AG04449 (cell line): ENCODE measurements around the gene KLHL29.

ENCODE experiments used
- CTCF ChIA-PET: fragments of 350-600 bp; formaldehyde crosslinking; extraction: SDS; loops from one replicate; lab custom pipeline; 2021; ENCODE audit warnings: antibody characterized with exemption; lab: Yijun Ruan, JAX
- POLR2A ChIA-PET: fragments of 400-600, 350-600 bp; formaldehyde crosslinking; extraction: SDS; loops from one replicate; lab custom pipeline; 2020; ENCODE audit warnings: antibody characterized with exemption, inconsistent platforms; lab: Yijun Ruan, JAX
- DNase-seq: peaks from one replicate; pipeline ENCODE4 v3.0.0-alpha.2; 2010; ENCODE audit warnings: low read depth, low spot score
- H3K4me3 ChIP-seq: 2 replicates; pipeline ENCODE4 v1.5.1; 2011; ENCODE audit warnings: low read depth, mild to moderate bottlenecking, control low read depth, low read length
- TF ChIP-seq, protein P1 (sequence below): IDR thresholded peaks from one replicate; pipeline ENCODE4 v1.5.1; 2011; ENCODE audit warnings: mild to moderate bottlenecking, moderate library complexity, low read length, control low read depth, inconsistent platforms; ENCODE audit not compliant: insufficient read depth; ENCODE audit errors: missing control alignments

Gene KLHL29

DNA sequence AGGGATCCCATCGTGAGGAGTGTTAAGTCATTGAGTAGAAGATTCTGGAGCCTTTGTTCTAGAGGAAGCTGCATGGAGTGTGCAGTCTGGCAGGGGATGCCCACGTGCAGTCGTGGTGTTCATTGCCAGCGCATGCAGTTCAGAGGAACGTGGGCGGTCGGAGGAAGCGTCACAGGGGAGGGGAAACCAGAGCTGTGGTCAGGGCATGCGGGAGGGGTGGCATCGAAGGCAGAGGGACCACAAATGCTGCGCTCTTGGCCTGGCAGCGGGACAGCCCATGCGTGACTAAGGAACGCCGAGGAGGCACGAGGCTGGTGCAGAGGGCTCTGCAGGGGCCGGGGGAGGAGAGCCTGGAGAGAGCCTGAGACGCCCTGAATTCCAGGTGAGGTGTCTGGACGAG is 141.1 kb downstream of the KLHL29 start:
- ChIA-PET POLR2A (no interaction called here), CTCF (interaction anchor here (0.7 kb wide), 1 partner anchor 117 kb away, joined by 3 read pairs; no protein-coding TSS in a partner anchor)
- DNase-seq: no peak
- TF ChIP-seq, protein P1, sequence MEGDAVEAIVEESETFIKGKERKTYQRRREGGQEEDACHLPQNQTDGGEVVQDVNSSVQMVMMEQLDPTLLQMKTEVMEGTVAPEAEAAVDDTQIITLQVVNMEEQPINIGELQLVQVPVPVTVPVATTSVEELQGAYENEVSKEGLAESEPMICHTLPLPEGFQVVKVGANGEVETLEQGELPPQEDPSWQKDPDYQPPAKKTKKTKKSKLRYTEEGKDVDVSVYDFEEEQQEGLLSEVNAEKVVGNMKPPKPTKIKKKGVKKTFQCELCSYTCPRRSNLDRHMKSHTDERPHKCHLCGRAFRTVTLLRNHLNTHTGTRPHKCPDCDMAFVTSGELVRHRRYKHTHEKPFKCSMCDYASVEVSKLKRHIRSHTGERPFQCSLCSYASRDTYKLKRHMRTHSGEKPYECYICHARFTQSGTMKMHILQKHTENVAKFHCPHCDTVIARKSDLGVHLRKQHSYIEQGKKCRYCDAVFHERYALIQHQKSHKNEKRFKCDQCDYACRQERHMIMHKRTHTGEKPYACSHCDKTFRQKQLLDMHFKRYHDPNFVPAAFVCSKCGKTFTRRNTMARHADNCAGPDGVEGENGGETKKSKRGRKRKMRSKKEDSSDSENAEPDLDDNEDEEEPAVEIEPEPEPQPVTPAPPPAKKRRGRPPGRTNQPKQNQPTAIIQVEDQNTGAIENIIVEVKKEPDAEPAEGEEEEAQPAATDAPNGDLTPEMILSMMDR: no peak
- no peak overlapping the region for H3K4me3 ChIP-seq

DNA sequence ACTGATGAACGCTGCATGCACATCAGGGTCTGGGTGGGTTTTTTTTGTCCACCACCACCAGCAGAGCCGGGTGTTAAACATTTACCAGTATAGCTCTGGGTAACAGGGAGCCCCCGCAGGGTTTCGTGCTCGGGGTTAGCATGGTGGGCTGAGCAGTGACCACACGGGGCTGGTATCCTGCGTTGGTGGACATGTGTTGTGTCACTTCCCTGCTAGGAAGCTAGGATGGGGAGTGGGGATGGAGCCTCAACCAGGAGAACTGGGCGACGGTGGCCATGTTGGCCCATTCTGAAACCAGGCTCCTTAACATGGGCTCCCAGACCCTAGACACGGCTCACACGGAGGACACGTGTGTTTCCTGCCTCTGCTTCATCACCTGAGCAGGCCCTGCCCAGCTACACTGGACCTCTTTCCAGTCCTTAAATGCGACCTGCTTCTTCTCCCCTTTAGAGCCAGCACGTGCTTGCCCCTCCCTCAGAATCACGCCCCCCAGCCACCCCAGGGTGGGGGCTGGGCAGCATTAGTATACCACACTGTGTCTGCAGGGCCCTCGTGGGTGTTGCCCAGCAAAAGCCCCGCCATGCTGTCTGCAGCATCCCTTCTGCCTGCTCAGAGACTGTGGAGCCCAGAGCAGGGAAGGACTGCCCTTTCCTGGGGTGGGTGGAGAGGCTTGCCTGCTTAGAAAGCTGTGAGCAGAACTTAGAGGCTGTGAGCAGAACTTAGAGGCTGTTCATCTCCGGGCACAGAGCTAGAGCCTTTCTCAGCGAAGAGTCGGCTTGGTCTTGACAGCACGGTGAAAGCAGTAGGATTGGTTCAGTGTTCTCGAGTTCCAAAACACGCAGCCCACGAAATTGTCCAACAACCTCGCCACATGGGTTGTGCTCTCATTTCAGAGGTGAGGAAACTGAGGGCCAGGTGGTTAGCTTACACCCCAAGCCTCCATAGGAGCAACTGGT is 142.1 kb downstream of the KLHL29 start:
- CTCF ChIA-PET: interaction anchor here (0.7 kb wide), 1 partner anchor 118 kb away, joined by 3 read pairs; no protein-coding TSS in a partner anchor
- no peak for DNase-seq
- POLR2A ChIA-PET: interaction anchor here (0.6 kb wide), 1 partner anchor 240 kb away, joined by 4 read pairs; no protein-coding TSS in a partner anchor
- H3K4me3 ChIP-seq: no peak overlapping the region
- TF ChIP-seq, protein P1: no peak

DNA sequence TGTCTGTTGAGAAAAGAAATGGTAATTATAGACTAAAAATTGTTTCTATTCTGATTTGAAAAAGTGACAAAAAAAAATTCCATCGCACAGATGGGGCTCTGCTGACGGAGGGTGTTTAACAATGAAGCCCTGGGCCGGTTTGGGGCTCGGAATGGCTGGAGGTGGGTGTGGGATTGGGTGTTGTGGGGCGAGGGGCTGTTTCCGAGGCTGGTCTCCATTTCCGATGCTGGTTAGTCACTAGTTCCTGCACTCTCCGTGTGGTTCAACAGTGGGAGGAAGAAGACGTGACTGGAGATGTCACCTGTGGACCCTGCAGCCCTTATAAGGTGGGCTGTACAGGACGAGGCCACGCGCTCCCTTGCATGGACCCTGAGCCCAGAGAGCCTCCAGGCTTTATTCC is 143.2 kb downstream of the KLHL29 start:
- H3K4me3 ChIP-seq: no peak overlapping the region
- TF ChIP-seq, protein P1: no peak
- DNase-seq: no peak
- ChIA-PET CTCF (no interaction called here), POLR2A (no interaction called here)

DNA sequence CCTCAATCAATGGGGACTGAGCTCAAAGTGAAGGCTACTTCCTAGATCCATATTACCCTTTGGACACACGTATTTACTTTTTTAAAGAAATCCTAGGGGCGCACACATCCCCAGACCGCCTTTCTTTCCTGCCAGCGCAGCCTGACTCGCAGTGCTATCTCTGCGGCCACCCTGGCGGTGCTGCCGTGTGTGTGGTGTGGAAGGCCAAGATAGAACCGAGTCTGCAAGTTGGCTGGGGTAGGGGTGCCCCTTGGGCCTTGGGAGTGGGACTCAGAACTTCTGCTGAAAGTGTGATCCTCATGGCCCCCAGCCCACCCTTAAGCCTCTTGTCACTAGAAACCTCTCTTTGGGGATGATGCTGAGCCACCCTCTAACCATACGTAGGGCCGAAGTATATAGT is 143.7 kb downstream of the KLHL29 start:
- no peak overlapping the region for H3K4me3 ChIP-seq
- CTCF ChIA-PET: no interaction called here
- no peak for DNase-seq
- POLR2A ChIA-PET: no interaction called here
- TF ChIP-seq, protein P1: no peak

DNA sequence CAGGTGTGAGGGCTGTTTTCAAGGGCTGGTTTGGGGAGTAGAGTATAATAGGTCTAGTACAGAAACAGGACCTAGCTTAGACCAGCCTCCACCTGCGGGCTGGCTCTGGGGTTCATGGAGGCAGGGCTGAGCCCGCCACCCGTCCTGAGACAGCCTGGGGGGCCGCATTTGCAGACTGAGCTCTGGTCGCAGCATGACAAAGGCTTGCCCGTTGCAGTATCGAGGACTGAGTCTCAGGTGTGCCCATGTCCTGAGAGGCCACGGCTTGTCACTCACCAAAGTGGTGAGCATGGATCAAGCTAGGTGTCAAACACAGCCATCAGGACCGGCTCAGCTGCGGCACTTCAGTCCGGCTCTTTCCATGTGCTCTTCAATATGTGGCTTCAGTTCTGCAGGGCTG is 144.7 kb downstream of the KLHL29 start:
- TF ChIP-seq, protein P1: no peak
- no peak overlapping the region for H3K4me3 ChIP-seq
- DNase-seq: no peak
- ChIA-PET CTCF (no interaction called here), POLR2A (no interaction called here)

DNA sequence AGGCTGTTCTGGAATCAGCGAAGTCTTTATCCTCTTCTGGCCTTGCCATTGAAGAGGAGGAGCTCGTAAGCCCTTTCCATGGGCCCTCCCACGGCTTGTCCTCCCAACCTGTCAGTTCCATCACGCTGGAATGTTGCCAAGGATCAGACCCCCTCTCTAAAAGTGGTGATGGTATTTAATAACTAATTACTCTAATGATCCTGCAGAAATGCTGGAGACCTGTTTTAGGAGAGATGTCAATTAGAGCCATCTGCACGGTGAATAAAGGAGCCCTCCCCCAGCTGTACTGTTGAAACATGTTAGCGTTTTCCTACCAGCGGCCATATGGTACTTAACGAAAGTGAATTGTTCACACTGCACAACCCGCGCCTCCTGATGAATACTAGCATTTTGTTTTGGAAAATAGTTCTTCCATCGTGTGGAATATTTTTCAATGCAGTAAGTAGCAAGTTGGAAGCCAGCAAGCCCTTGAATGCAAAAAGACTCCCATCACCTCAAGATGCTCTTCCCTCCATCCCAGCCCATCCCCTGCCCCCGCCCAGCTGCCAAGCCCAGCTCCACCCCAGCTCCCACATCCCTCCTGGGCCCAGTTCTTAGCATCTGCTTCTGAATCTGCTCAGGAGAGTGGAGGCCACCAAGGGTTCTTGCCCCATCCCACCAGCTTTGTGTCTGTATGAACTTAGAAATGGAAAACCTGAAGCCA is 145.4 kb downstream of the KLHL29 start:
- CTCF ChIA-PET: no interaction called here
- TF ChIP-seq, protein P1: no peak
- POLR2A ChIA-PET: no interaction called here
- DNase-seq: no peak
- no peak overlapping the region for H3K4me3 ChIP-seq
